Left kidney (tissue), 8 donors: ENCODE results near the gene RACK1. TPM values are rescaled to one million over a fixed set of nuclear protein-coding genes. Genes with fewer than 3 reads are reported as not detected.
"Not testable (repeated sequence)": the region's sequence is repeated elsewhere in the genome, so short reads cannot be mapped to it uniquely, and the experiment has no call there.

Experiments
- DNase-seq: peaks from one replicate; pipeline ENCODE4 v3.0.0-alpha.2; 2013
- long read RNA-seq, 8 donors: transcript quantifications; one replicate each; lab custom pipeline, GENCODE V29; 2026
- polyA plus RNA-seq: library from polyadenylated mRNA; unstranded; fragments of 120-200 nt; gene quantifications from one replicate; pipeline ENCODE4 v1.2.1, GENCODE V29; 2013; ENCODE audit not compliant: insufficient read length

The RACK1 gene
- 2,486 TPM for polyA plus RNA-seq
- long read RNA-seq, donor 1, transcript RACK1-227 (8 exons, 1,403 nt): major isoform, 584 of 1,913 reads
- long read RNA-seq, donor 1, transcript RACK1-216 (2 exons, 358 nt): minor isoform, 51 of 1,913 reads
- long read RNA-seq, donor 1, transcript RACK1-233 (3 exons, 791 nt): minor isoform, 95 of 1,913 reads
- long read RNA-seq, donor 1, transcript RACK1-210 (8 exons, 1,098 nt): minor isoform, 521 of 1,913 reads
- long read RNA-seq, donor 1, partial matches to known transcripts: 552 of 1,913 reads
- long read RNA-seq, donor 1, other reads (novel, unspliced or antisense): 43 of 1,913 reads
- long read RNA-seq, donor 2, transcript RACK1-227 (8 exons, 1,403 nt): major isoform, 541 of 1,545 reads
- long read RNA-seq, donor 2, transcript RACK1-216 (2 exons, 358 nt): minor isoform, 31 of 1,545 reads
- long read RNA-seq, donor 2, transcript RACK1-233 (3 exons, 791 nt): minor isoform, 86 of 1,545 reads
- long read RNA-seq, donor 2, transcript RACK1-210 (8 exons, 1,098 nt): minor isoform, 406 of 1,545 reads
- long read RNA-seq, donor 2, partial matches to known transcripts: 388 of 1,545 reads
- long read RNA-seq, donor 2, other reads (novel, unspliced or antisense): 45 of 1,545 reads
- long read RNA-seq, donor 3, transcript RACK1-233 (3 exons, 791 nt): minor isoform, 56 of 1,328 reads
- long read RNA-seq, donor 3, transcript RACK1-216 (2 exons, 358 nt): minor isoform, 26 of 1,328 reads
- long read RNA-seq, donor 3, transcript RACK1-227 (8 exons, 1,403 nt): major isoform, 501 of 1,328 reads
- long read RNA-seq, donor 3, transcript RACK1-210 (8 exons, 1,098 nt): minor isoform, 344 of 1,328 reads
- long read RNA-seq, donor 3, partial matches to known transcripts: 341 of 1,328 reads
- long read RNA-seq, donor 3, other reads (novel, unspliced or antisense): 23 of 1,328 reads
- long read RNA-seq, donor 4, transcript RACK1-233 (3 exons, 791 nt): major isoform, 64 of 361 reads
- long read RNA-seq, donor 4, transcript RACK1-216 (2 exons, 358 nt): minor isoform, 27 of 361 reads
- long read RNA-seq, donor 4, transcript RACK1-227 (8 exons, 1,403 nt): minor isoform, 51 of 361 reads
- long read RNA-seq, donor 4, transcript RACK1-210 (8 exons, 1,098 nt): minor isoform, 34 of 361 reads
- long read RNA-seq, donor 4, partial matches to known transcripts: 177 of 361 reads
- long read RNA-seq, donor 4, other reads (novel, unspliced or antisense): 0 of 361 reads
- long read RNA-seq, donor 5, transcript RACK1-210 (8 exons, 1,098 nt): minor isoform, 744 of 2,703 reads
- long read RNA-seq, donor 5, transcript RACK1-216 (2 exons, 358 nt): minor isoform, 47 of 2,703 reads
- long read RNA-seq, donor 5, transcript RACK1-233 (3 exons, 791 nt): minor isoform, 103 of 2,703 reads
- long read RNA-seq, donor 5, transcript RACK1-227 (8 exons, 1,403 nt): major isoform, 1,093 of 2,703 reads
- long read RNA-seq, donor 5, partial matches to known transcripts: 554 of 2,703 reads
- long read RNA-seq, donor 5, other reads (novel, unspliced or antisense): 118 of 2,703 reads
- long read RNA-seq, donor 6, transcript RACK1-233 (3 exons, 791 nt): minor isoform, 132 of 2,105 reads
- long read RNA-seq, donor 6, transcript RACK1-210 (8 exons, 1,098 nt): minor isoform, 463 of 2,105 reads
- long read RNA-seq, donor 6, transcript RACK1-216 (2 exons, 358 nt): minor isoform, 51 of 2,105 reads
- long read RNA-seq, donor 6, transcript RACK1-227 (8 exons, 1,403 nt): major isoform, 686 of 2,105 reads
- long read RNA-seq, donor 6, partial matches to known transcripts: 577 of 2,105 reads
- long read RNA-seq, donor 6, other reads (novel, unspliced or antisense): 140 of 2,105 reads
- long read RNA-seq, donor 7, transcript RACK1-210 (8 exons, 1,098 nt): minor isoform, 505 of 2,217 reads
- long read RNA-seq, donor 7, transcript RACK1-233 (3 exons, 791 nt): minor isoform, 143 of 2,217 reads
- long read RNA-seq, donor 7, transcript RACK1-227 (8 exons, 1,403 nt): major isoform, 764 of 2,217 reads
- long read RNA-seq, donor 7, transcript RACK1-216 (2 exons, 358 nt): minor isoform, 55 of 2,217 reads
- long read RNA-seq, donor 7, partial matches to known transcripts: 596 of 2,217 reads
- long read RNA-seq, donor 7, other reads (novel, unspliced or antisense): 86 of 2,217 reads
- long read RNA-seq, donor 8, transcript RACK1-233 (3 exons, 791 nt): minor isoform, 34 of 794 reads
- long read RNA-seq, donor 8, transcript RACK1-210 (8 exons, 1,098 nt): minor isoform, 212 of 794 reads
- long read RNA-seq, donor 8, transcript RACK1-227 (8 exons, 1,403 nt): major isoform, 315 of 794 reads
- long read RNA-seq, donor 8, transcript RACK1-216 (2 exons, 358 nt): minor isoform, 17 of 794 reads
- long read RNA-seq, donor 8, partial matches to known transcripts: 188 of 794 reads
- long read RNA-seq, donor 8, other reads (novel, unspliced or antisense): 6 of 794 reads

DNA sequence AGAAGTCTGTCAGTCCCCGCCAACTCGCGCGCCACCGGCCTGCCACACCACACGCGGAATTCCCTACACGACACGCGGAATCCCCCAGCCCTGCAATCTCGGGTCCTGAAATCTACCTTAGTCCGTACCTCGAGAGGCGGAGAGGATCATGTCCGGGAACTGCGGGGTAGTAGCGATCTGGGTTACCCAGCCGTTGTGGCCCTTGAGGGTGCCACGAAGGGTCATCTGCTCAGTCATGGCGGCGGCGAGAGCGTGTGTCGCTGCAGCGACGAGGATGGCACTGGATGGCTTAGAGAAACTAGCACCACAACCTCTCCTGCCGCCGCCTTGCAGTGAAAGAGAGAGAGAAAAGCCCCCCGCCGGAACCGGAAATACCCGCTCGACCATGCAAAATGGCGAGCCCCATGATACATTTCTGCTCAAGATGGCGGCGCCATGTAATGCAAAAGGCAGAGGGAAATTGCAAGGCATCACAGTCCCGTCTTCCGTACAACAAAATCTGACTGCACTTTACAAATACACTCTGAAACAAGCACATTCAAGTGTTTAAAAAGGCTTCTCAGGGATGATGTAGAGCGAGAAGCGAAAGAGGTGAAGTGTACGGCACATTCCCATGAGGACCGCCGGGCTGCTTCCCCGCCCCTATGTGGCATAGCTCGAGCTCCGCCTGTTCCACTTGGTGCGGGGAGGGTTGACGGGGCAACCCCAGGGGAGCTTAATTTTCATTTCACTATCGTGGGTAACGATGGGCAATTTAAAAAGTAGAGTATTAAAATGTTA, at the start of gene RACK1:
TSS of gene RACK1 (minus strand) at position 343 of the 780 bp plus-strand sequence. CDS start at position 237, 106 bp downstream.
- DNase-seq: peak; percentile 95

DNA sequence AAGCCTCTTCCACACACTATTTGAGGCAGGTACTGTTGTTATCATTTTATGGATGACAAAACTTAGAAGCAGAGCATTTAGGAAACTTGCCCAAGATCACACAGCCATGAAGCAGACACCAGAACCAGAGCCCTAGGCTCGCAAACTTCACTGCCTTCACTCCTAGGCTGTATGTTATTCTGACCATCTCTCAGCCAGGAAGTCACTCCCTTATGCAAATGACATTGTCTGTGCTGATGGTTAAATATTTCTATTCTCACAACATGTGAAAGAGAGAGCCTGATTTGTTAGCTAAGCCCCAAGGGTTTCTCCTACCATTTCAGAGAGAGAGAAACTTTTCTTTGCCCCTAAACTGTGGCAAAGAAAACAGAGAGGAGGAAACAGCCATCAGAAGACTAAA, 43.6 kb upstream of the RACK1 start:
- DNase-seq: not testable (repeated sequence)

DNA sequence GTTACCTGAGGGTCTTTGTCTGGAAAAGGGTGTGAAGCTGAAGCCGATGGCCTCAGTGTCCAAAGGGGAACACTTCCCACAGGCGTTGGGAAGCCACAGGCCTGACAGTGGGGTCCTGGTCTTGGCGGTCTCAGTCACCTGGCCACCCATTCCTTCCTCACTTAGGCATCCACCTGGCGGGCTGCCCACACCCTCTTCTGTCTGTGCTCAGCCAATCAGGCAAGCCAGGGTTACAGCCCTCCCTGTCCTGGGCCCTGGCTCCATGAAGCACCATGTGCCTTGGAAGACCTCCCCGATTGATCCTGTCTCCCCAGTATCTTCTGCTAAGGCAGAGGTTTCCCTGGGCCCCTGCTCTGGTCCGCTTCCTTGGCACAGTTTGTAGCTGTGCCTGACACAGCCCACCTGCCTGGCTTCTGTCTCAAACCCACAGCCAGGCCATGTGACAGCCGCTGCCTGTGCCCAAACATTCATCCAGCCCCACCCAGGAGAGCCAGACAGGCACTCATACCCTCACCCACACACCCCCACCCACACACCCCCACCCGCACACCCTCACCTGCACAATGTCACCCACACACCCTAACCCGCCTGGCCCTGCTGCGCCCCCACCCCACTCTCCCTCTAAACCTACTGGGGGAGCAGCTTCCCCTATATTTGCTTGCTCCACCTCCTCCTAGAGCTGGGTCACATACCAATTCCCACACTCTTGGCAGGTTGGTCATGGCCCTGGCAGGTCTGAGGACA, 42.4 kb upstream of the RACK1 start:
- DNase-seq: not testable (repeated sequence)

DNA sequence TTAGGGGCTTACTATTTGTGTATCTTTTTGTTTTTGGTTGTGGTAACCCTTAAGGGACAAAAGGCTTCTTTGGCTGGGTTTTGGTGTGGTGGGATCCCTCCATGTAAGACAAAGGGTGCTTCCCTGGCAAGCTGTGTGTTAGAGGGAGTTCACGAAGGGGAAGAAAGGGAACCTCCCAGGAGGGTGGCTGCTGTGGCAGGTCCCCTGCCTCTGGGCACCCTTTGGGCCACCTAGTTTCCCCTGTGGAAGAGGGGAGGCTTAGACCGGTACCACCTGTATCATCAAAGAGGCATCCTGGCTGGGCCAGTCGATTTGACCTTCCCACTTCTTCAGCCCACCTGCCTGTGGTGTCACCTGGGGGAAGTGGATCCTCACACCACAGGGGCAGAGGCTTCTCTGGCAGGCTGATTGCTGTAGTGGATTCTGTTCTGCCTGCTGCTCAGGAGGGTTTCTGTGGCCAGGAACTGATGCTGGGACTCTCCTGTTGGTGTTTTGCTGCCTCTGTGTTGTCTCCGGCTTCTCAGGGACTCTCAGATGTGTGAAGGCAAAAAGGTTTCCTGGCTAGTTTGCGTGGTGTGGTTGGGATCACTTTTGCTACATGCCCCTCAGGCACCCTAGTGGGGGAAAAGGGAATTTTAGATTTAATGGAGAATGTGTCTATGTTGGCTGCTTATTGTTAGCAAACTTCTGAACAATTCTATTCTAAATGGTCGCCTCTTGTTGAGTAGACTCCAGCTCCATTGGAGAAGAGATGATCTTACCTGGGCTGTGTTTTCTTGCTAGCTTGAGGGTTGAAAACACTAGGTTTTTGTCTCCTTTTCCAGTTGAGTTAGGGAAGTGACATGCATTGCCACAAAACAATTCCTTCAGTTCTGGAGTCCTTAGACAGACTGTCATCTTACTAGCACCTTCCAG, 40.4 kb upstream of the RACK1 start:
- DNase-seq: not testable (repeated sequence)

DNA sequence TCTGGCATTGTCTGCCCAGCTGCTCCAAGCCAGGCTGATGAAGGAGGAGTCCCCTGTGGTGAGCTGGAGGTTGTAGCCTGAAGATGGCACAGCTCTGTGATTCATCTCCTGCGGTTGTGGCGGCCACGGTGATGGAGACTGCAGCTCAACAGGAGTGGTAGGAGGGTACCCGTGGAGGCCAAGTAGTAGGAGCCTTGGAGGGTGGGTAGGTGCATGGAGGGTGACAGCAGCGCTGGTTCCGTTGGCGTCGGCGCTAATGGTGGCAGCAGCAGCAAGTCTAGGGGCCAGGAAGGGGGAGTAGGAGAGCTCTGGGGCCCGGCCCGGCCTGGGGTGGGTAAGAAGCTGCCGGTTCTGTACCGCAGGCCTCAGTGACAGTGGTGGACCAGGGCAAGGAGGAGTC, 39.6 kb upstream of the RACK1 start:
- no peak for DNase-seq

DNA sequence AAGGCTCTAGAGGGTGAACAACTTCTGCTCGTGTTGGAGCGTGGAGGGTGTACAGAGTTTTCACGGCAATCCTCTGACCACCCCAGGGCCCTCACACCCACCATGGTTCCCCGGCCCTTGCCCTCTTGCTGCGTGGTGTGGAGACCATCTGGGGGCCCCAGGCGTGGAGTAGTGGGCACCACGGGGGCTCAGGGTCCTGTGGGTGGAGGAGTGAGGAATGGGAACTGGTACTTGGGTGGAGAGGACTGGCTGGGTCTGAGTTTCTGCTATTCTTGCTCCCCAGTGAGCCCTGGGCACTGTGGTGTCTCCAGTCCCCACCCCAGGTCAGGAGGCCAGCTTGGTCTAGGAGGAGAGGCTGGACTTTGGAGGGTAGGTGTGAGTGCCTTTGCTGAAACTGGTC, 39.2 kb upstream of the RACK1 start:
- no peak for DNase-seq

DNA sequence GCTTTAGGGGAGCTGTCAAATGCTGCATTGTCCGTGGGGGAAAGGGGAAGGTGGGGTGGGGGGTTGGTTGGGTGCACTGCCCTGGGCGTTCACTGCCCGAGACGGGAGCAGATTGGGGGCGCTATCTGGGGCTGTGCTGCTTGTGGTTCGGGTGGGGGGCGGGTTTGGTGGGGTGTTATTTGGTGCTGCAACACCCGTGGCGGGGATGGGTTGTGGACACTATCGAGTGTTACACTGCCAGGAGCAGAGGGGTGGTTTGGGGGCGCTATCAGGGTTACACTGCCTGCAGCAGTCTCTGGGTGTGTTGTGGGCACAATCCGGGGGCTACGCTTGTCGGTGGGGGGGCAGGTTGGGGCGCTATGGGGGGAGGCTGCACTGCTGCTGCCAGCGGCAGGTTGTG, 38.7 kb upstream of the RACK1 start:
- DNase-seq: not testable (repeated sequence)

DNA sequence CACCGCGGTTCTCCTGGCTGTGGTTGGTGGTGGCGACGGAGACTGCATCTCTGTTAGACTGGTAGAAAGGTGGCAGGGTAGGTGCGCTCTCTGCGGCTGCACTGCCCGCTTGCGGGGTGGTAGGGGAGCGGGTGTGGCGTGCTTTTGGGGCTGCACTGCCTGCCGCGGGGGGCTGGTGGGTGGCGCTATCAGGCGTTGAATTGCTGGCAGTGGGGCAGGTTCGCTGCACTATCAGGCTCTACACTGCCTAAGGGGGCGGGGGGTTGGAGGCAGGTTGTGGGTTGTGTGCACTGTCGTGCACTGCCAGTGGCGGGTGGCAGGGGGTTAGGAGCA, 38.2 kb upstream of the RACK1 start:
- no peak for DNase-seq

DNA sequence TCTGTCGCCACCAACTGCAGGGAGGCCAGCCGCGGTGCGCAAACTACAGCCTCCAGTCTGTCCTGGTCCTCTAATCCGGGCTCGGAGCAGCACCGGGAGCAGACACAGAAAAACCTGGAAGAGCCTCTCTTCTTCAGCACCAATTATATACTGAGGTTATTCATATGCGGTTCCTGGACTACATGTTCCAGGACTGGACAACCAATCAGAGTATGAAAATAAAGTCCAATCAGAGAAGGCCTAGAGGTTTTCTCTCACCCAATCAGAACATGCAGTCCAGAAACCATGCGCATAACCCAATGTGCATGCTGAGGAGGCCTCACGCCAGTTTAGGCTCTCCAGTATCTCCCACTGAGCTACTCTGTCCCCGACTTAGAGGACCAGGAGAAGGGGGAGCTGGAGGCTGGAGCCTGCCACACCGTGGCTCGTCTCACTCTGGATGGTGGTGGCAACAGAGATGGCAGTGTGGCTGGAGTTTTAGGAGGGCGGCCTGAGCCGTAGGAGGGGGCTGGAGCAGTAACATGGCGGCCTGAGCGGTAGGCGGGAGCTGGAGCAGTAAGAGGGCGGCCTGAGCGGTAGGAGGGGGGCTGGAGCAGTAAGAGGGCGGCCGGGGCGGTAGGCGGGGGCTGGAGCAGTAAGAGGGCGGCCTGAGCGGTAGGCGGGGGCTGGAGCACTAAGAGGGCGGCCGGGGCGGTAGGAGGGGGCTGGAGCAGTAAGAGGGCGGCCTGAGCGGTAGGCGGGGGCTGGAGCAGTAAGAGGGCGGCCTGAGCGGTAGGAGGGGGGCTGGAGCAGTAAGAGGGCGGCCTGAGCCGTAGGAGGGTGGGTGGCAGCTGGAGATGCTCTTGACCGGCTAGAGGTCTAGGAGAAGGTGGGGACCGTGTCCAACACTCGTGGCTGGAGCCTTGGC, 37.6 kb upstream of the RACK1 start:
- DNase-seq: no peak

DNA sequence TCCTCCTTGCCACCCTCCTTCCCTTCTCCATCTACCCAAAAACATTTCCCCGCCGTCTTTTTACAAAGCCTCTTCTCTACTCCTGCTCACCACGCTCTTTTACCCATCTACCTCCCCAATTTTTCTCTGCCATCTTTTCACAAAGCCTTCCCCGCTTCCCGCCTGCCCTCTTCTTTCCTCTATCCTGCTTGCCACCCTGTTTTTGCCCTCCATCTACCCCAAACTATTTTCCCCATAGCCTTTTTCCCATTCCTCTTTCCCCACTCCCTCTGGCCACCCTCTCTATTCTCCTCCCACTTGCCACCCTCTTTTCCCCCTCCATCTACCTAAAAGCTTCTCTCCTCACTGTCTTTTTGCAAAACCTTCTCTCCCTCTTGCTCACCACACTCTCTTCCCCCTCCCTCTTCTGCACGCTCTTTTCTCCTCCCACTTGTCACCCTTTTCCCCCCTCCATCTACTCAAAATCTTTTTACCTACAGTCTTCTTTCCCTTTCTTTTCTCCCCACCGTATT, 36.6 kb upstream of the RACK1 start:
- DNase-seq: no peak

DNA sequence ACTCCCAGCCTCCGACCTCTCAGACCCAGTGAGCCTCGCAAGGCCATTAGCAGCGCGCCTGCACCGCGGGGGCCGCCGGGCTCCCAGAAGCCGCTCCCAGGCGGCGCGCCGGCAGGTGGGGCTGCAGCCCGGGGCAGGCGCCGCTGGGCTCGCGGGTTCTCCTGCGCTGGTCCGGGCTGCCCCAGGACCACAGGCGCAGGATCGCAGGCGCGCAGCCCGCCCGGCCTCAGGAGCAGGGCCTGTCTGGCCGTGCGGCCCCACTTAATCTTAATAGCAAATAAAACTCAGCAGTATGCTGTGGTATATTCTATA, 29.7 kb upstream of the RACK1 start:
- not testable (repeated sequence) for DNase-seq

DNA sequence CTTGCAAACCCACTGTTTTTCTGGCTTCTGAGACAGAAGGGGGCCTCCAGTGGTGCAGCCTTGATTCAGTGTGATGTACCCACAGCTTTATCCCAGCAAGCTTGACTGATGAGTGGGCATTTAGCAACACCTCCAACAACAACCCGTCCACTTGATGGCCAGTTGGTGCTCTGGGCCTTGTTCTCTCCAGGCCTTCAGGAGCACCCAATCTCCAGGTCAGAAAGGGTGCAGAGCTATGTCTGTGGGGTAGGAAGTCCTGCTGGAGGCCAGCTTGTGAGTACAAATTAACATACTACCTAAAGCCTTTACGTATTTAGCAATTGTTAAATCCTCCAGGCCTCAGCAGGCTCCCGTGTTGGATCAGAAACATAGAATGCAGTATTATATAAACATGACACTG, 27.4 kb upstream of the RACK1 start:
- no peak for DNase-seq

DNA sequence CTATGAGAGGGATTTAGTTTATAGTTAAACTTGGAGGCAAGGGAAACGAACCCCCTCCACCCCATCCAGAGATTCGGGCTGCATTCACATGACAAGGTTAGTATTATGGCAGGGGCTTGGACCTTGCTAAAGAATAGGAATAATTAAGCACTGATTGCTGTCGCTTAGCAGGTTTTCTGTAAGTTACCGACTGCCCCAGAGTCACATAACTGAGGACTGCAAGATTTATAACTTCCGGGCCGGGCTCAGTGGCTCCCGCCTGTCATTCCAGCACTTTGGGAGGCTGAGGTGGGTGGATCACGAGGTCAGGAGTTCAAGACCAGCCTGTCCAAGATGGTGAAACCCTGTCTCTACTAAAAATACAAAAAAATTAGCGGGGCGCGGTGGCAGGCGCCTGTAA, 24.2 kb upstream of the RACK1 start:
- DNase-seq: not testable (repeated sequence)

DNA sequence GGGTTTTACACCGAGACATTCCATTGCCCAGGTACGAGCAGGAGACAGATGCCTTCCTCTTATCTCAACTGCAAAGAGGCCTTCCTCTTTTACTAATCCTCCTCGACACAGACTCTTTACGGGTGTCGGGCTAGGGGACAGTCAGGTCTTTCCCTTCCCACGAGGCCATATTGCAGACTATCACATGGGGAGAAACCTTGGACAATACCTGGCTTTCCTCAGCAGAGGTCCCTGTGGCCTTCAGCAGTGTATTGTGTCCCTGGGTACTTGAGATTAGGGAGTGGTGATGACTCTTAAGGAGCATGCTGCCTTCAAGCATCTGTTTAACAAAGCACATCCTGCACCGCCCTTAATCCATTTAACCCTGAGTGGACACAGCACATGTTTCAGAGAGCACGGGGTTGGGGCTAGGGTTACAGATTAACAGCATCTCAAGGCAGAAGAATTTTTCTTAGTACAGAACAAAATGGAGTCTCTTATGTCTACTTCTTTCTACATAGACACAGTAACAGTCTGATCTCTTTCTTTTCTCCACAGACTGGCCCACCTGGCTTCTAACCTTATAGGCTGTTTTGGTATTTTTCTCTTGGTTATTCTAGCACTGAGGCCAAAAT, 23.7 kb upstream of the RACK1 start:
- not testable (repeated sequence) for DNase-seq

DNA sequence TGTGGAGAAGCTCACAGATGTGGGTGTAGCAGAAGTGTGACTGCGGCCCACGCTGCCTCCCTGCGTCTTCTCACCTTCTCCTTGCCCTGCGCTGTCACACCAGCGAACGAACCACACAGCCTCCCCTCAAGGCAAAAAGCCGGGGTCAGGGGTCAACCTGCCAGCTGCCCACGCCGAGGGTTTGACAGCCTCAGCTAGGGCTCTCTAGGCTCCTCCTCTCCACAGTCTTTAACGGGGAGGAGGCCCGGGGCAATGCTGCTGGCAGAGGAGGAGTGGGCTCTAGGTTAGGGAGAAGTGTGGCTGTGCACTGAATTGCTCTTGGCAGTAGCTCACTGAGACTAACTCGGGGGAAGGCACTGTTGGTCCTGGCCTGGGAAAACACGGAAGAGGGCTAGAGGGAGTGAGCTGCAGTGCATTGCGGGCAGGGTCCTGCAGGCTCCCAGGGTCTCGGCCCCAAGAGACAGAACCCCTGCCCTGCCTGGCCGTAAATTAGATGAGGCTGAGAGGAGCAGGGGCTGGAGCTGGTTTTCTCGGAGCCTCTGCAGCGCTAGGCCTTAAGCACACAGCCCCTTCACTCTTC, 21.5 kb upstream of the RACK1 start:
- no peak for DNase-seq
